ENCODE results near the gene MESD.

DNA sequence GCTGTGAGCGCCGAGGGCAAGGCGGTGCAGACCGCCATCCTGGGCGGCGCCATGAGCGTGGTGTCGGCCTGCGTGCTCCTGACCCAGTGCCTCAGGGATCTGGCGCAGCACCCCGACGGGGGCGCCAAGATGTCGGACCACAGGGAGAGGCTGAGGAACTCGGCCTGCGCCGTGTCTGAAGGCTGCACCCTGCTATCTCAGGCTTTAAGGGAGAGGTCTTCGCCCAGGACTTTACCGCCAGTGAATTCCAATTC, 13.4 kb upstream of the MESD start:
- TF ChIP-seq, protein P1, sequence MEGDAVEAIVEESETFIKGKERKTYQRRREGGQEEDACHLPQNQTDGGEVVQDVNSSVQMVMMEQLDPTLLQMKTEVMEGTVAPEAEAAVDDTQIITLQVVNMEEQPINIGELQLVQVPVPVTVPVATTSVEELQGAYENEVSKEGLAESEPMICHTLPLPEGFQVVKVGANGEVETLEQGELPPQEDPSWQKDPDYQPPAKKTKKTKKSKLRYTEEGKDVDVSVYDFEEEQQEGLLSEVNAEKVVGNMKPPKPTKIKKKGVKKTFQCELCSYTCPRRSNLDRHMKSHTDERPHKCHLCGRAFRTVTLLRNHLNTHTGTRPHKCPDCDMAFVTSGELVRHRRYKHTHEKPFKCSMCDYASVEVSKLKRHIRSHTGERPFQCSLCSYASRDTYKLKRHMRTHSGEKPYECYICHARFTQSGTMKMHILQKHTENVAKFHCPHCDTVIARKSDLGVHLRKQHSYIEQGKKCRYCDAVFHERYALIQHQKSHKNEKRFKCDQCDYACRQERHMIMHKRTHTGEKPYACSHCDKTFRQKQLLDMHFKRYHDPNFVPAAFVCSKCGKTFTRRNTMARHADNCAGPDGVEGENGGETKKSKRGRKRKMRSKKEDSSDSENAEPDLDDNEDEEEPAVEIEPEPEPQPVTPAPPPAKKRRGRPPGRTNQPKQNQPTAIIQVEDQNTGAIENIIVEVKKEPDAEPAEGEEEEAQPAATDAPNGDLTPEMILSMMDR (conservative IDR thresholded peaks at IDR 0.05; ENCODE audit: low read depth, low read length): no peak
- TF ChIP-seq FOS (IDR thresholded peaks at IDR 0.05; ENCODE audit: low read depth, low read length): no peak
- TF ChIP-seq SMC3 (IDR thresholded peaks at IDR 0.05; ENCODE audit: low read depth, low read length): no peak
- TF ChIP-seq POLR2A (IDR thresholded peaks at IDR 0.05; ENCODE audit: low read depth, low read length): no peak
- TF ChIP-seq MAZ (IDR thresholded peaks at IDR 0.05; ENCODE audit: borderline replicate concordance, low read depth, low read length): no peak
- TF ChIP-seq MXI1 (IDR thresholded peaks at IDR 0.05; ENCODE audit: borderline replicate concordance, low read depth, low read length): no peak
- no peak for TF ChIP-seq CHD1 (IDR thresholded peaks at IDR 0.05; ENCODE audit: low read depth, low read length)
- TF ChIP-seq RAD21 (IDR thresholded peaks at IDR 0.05; ENCODE audit: low read length): no peak

Measured in IMR-90 (cell line).